G401 (cell line): Measurements from ENCODE around the gene RRP36. TPM values are rescaled to one million over a fixed set of nuclear protein-coding genes. Genes with fewer than 3 reads are reported as not detected.
A peak's percentile ranks its signal among the peaks of the same experiment; 100 is the strongest.
"Not testable (repeated sequence)": the region's sequence is repeated elsewhere in the genome, so short reads cannot be mapped to it uniquely, and the experiment has no call there.

Source experiments
- DNase-seq: peaks from one replicate; pipeline ENCODE4 v3.0.0-alpha.2; 2015; ENCODE audit warnings: low spot score
- in situ Hi-C: cut with HindIII; loops from 2 replicates; pipeline ENCODE4 v1.10.0; 2016; ENCODE audit warnings: low sequenced_read_pairs, mixed read lengths
- total RNA-seq: library from RNA; depleted of rRNA; stranded (reverse); fragments of >200 nt; shearing (Covaris generic); gene quantifications from 2 replicates; pipeline ENCODE4 v1.2.3, GENCODE V29; 2014; rRNA removed

Gene RRP36, protein sequence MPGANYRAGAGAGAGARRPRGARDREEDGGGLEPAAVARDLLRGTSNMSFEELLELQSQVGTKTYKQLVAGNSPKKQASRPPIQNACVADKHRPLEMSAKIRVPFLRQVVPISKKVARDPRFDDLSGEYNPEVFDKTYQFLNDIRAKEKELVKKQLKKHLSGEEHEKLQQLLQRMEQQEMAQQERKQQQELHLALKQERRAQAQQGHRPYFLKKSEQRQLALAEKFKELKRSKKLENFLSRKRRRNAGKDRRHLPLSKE
- 140 and 164 TPM in 2 replicates for total RNA-seq

DNA sequence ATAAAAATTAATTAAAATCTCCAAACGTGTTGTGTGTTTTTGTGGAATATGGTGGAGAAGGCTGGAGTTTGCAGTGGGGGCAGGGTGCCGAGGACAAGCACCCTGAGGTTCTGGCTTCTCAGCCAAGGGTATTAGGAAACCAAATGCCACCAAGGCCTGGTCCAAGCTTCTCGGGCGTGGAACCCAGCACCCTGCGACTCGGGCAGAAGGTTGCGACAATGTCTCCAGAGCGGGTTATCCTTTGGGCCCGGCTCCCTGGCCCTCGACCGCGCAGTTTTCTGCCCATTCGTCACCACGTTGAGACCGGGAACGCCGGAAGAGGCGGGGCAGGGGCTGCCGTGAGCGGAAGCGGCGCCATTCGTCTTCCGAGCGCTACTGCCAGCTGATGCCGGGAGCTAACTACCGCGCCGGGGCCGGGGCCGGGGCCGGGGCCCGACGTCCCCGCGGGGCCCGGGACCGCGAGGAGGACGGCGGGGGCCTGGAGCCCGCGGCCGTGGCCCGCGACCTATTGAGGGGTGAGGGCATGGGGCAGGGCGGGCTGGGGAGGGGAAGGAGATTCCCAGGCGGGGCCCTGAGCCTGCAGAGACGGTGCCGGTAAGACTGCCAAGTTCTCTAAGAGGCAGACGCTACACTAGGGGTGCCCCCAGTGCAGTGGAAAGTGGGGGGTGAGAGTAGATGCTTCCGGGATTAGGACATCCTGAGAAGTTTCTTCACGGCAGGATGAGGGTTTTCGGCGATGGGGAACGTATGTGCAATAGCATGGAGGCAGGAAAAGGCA, at the start of gene RRP36:
TSS of gene RRP36 (plus strand) at position 354 of the 778 bp plus-strand sequence. CDS start at position 386, 32 bp downstream.
- DNase-seq = peak; percentile 84
- in situ Hi-C loops = no loop called here

- in situ Hi-C loops = no loop called here
- DNase-seq = no peak
Observed at GRCh38 chr6:42971746-42972327, 49.6 kb upstream of the RRP36 start.

DNA sequence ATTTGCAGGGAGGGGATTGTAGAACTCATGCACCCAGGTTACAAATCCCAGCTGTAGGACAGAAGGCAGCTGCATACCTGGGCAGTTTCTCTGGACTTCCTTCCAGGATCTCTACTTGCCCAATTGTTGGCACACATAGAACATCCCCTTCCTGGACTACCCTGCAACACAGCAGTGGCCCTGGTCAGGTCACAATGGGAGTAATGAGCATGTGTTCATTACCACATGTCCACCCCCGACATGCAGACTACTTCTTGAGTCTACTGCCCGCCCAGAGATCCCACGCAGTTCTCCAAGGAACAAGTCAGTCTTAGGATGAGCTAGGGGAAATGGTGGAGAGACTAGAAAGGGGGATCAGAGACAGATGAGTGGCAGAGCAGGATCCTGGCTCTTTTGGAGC, 47.5 kb upstream of the RRP36 start:
- in situ Hi-C loops = no loop called here

DNA sequence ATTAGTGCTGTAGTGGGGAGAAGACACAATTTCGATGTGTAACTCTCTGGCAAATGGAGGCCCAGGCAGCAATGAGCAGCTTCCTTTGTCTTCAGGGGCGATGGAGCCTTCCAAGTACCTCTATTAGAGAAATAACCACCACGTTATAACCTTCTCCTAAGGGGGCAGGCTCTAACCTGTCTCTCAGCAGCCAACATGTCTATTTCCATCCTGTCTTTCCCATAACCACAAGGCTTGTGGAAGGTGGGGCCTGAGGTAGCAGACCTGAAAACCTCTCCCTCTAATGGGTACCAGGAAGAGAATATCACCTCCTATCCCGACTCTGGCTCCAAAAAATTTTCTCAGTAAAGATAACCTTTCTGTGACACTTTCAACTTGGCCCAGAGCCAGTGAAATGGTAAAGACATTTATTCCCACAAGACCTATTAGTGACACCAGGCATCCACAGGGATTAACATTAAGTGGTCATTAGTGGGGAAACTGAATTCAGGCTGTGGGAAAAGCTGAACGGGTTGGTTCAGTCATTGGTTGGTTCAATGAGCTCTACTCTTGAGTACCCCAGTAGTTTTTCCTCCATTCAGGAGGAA, 46.4 kb upstream of the RRP36 start:
- in situ Hi-C loops = no loop called here
- DNase-seq = no peak

More for the DNA sequence above, 47.5 kb upstream of the RRP36 start:
- no peak for DNase-seq

GRCh38 chr6:42978487-42978838, 43.0 kb upstream of the RRP36 start:
- in situ Hi-C loops = no loop called here
- DNase-seq = peak; percentile 19

GRCh38 chr6:42978839-42979522, 42.4 kb upstream of the RRP36 start, which contains the start of gene PEX6:
PEX6 (minus strand) TSS chr6:42979181; CDS start chr6:42979150, 31 bp downstream.
- DNase-seq = peak; percentile 93
- in situ Hi-C loops = no loop called here

DNA sequence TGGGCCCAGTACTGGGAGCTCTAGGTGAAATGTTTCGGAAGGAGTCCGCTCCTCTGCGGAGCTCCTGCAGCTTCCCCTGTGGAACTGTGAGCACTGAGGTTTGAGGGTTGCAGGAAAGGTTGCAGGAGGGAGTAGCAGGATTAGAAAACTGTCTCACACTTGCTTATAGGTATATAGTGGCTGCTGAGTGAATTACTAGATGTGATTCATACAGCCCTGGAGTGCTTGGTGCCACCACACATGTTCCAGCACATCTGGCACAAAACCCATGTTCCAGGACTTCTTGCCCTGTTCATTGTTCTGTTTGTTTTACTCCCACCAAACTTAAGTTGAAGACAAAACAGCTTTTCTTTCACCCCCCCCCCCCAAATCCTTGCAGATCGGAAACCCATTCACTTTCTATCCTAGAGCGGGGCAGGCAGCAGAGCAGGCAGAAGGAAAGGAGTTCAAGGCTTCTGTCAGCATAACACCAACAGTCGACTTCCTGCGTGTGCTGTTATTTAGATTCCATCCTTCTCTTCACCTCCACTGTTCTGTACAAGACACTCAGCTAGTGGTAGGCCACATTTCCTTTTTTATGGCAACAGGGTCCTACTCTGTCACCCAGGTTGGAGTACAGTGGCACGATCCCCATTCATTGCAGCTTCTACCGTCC, 41.8 kb upstream of the RRP36 start:
- no peak for DNase-seq
- in situ Hi-C loops = no loop called here

DNA sequence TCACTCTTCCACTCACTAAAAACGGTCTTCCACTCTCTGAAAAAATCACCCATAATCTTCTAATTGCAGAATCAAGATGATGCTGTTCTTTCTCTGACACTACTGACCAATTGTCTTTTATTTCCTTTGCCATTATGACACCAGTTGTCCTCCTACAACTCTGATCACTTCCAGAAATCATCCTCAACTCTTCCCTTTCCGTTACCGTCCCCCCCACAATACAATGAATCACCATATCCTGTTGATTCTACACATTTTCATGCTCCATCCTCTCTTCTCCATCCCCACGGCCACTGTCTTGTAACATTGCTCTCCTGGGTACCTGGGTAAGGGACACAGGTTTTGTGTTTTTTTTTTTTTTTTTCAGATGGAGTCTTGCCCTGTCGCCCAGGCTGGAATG, 39.6 kb upstream of the RRP36 start:
- in situ Hi-C loops = no loop called here
- no peak for DNase-seq

DNA sequence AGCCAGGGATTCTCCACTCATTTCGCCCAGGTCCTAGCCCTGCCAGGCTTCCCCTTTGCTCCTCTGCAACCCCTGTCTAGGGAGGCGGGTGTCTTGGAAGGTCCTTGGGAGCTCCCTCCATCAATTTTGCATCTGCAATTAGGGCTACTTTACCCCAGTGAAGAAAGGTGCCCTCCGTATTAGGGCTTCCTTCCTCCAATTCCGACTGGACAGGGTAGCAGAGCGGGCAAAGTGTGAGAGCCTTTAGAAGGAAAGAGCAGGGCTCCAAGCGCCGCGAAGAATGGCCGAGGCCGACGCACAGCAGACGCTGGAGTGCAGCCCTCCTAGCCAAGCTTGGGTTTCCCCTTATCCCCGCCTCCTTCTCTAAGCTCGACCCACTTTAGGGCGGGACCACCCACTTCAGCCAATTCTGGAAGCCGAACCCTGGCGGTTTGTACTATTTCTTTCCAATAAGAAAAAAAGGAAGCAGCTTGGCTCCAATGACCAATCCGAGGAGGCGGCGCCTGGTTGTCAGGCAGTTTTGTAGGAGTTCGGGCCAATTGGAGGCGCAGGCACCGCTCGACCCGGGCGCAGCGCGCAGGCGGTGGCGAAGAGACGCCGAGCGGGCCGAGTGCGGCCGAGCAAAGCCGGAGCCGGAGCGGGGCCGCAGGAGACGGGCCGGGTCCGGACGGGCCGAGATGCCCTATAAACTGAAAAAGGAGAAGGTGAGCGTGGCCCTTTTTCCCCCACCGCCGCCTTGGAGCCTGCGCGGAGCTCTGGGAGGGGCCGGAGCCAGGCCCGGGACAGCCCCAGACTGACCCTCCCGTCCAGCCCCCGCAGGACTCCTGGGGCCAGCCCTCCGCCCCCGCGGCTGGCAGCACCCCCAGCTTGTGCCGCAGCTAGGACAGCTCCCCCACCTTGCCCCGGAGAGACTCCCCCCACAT, 37.2 kb upstream of the RRP36 start, which contains the start of gene PPP2R5D:
TSS of gene PPP2R5D (plus strand) at position 570 of the 923 bp plus-strand sequence. CDS start at position 678, 108 bp downstream.
- in situ Hi-C loops = no loop called here
- DNase-seq = peak; percentile 100

- peak; percentile 27 for DNase-seq
- in situ Hi-C loops = no loop called here
Observed at GRCh38 chr6:42984924-42985475, 36.4 kb upstream of the RRP36 start.

DNA sequence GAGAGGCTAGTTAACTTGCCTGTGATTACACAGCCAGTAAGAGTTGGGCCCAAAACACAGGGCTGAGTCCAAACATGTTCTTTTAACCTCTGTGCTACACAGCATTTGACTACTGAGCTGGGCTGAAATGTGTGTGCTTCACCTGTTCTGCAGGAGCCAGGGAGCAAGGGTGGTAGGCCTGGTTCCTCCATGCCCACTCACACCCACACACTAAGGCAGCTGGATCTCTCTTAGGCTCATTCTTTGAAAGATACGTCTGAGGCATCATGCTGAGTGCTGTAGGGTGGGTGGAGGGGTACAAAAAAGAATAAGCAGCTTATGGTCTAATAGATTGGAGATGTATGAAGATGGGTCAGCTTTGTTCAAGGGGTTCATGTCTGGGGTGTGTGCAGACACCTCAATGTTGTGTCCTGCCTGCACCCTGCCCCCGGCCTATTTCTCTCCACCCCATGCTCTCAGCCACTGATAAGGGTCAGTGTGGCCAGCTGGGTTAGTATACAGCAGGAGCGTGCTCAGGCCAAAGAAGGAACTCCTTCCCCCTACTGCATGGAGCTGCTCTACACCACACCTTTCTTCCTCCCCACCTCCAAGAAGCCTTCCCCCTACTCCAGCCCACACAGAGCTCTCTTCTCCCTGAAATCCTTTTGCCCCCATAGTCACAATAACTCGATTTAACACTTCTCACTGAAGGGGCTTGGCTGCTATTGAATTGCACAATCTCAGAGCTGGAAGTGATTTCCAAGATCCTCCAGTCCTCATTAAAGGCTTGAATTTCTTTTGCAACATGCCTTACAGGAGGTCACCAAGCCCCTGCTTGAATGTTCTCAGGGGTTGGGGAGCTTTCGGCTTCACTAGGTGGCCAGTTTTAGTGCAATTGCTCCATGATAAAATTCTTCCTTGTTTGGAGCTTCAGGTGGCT, 33.6 kb upstream of the RRP36 start:
- in situ Hi-C loops = no loop called here
- no peak for DNase-seq

DNA sequence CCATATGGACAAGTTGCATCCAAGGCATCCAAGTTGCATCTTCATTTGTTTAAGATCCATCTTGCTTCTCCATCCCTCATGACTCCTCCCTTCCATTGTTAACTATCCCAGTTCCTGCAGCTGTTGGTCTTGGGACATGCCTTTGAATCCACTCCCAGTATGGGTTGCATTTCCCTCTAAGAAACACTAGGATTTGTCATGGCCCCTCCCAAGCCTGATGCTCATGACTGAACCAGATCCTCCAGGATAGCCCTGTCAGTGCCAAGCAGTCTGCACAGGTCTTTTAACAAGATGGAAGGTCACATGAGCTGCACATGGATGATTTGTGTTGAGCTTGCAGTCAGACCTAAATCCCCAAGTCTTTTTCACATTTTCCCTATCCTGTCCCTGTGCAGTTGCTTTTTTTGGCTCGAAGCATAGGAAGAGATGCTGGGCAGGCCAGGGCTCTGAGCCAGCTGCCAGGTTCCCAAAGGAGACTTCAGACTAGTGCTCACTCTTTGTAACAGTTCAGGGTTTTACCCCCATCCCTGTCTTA, 32.9 kb upstream of the RRP36 start:
- in situ Hi-C loops = no loop called here
- DNase-seq = peak; percentile 20

- DNase-seq = no peak
- in situ Hi-C loops = no loop called here
Observed at GRCh38 chr6:42989923-42990322, 31.5 kb upstream of the RRP36 start.

DNA sequence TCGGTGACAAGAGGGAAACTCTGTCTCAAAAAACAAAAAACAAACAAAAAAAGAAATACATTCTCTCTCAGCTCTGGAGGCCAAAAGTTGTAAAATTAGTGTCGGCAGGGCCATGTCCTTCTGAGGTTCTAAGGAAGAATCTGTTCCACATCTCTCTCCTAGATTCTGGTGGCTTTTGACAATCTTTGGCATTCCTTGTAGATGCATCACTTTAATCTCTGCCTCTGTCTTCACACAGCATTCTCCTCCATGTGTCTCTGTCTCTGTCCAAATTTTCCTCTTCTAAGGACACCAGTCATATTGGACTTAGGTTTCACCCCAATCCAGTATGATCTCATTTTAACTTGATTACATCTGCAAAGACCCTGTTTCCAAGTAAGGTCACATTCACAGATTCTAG, 28.0 kb upstream of the RRP36 start:
- no peak for DNase-seq
- in situ Hi-C loops = no loop called here

DNA sequence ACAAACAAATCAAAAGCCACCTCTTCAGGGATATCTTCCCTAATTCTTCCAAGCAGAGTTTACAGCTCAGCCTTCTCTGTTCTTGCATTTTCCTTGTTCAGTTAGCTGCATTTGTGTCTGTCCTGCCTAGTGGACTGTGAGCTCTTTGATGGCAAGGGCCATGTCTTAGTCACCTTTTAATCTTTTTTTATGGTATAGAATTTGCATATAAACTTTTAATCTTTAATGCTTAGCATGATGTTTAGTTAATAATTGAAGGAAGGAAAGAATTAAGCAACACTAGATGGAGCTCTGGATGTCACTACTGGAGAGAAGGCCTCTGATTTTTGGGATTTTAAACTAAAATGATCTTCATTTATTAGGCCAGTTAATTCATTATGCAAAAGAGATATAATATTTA, 24.9 kb upstream of the RRP36 start:
- no peak for DNase-seq
- in situ Hi-C loops = no loop called here

GRCh38 chr6:42998205-42998604, 23.2 kb upstream of the RRP36 start:
- DNase-seq, in situ Hi-C loops: not testable (repeated sequence)
